NT2/D1 (cell line): ENCODE results near the gene MYO9B.

ENCODE experiments used
- SUZ12 ChIP-seq: IDR thresholded peaks from 2 replicates; pipeline ENCODE4 v1.6.1; 2011; ENCODE audit not compliant: insufficient read length, insufficient read depth; ENCODE audit errors: extremely low read depth
- YY1 ChIP-seq: IDR thresholded peaks from 2 replicates; pipeline ENCODE4 v1.6.1; 2011; ENCODE audit not compliant: insufficient read length, insufficient read depth
- ZNF274 ChIP-seq: IDR thresholded peaks from 2 replicates; pipeline ENCODE4 v1.6.1; 2011; ENCODE audit warnings: mild to moderate bottlenecking, low read depth, low read length

- TF ChIP-seq SUZ12 (no peak), YY1 (no peak), ZNF274 (no peak)
Observed at GRCh38 chr19:17145546-17146497, 70.2 kb downstream of the MYO9B start.
